ENCODE results near the gene PRTFDC1.
"Not testable (repeated sequence)": the region's sequence is repeated elsewhere in the genome, so short reads cannot be mapped to it uniquely, and the experiment has no call there.

PRTFDC1 gene

DNA sequence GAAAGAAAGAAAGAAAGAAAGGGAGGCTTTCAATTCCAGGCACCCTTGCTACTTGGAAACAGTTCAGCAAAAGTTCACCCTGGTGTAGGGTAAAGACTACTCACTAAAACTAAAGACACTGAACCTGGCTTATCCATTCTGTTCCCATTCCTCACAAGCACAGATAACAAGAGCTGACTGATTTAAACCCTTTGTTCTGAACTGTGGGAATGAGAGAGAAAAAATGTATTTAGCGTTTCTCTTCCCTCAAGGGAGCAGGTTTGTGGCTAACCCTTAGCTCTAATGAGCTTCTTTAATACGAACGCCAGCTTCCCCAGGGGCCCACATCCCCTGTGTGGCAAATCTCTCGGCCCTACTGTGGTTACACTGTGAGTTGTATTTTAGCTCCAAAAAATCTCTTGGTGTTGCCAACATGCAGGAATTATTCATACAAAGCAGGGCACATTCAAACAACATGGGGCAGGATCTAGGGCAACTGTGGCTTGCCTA lies 23.3 kb downstream of the PRTFDC1 start:
- no peak overlapping the region for H3K4me3 ChIP-seq (IDR thresholded peaks at IDR 0.05; ENCODE audit: insufficient read depth, low read depth, low read length)
- H3K36me3 ChIP-seq (ENCODE audit: insufficient read depth) = no peaks in the 10 kb centered on the region
- no peak overlapping the region for H3K4me2 ChIP-seq
- no peaks in the 10 kb centered on the region for H4K20me1 ChIP-seq (ENCODE audit: insufficient read depth)
- no peaks in the 10 kb centered on the region for H3K79me2 ChIP-seq (ENCODE audit: insufficient read depth, low read depth)
- H3K27ac ChIP-seq = no peak overlapping the region
- no peak overlapping the region for H3K9ac ChIP-seq
- H3K27me3 ChIP-seq (ENCODE audit: insufficient read depth, low read depth) = no peaks in the 10 kb centered on the region
- TF ChIP-seq, protein P1, sequence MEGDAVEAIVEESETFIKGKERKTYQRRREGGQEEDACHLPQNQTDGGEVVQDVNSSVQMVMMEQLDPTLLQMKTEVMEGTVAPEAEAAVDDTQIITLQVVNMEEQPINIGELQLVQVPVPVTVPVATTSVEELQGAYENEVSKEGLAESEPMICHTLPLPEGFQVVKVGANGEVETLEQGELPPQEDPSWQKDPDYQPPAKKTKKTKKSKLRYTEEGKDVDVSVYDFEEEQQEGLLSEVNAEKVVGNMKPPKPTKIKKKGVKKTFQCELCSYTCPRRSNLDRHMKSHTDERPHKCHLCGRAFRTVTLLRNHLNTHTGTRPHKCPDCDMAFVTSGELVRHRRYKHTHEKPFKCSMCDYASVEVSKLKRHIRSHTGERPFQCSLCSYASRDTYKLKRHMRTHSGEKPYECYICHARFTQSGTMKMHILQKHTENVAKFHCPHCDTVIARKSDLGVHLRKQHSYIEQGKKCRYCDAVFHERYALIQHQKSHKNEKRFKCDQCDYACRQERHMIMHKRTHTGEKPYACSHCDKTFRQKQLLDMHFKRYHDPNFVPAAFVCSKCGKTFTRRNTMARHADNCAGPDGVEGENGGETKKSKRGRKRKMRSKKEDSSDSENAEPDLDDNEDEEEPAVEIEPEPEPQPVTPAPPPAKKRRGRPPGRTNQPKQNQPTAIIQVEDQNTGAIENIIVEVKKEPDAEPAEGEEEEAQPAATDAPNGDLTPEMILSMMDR (conservative IDR thresholded peaks at IDR 0.05; ENCODE audit: low read depth, low read length) = no peak
- H3K4me1 ChIP-seq (ENCODE audit: low read depth, poor library complexity, severe bottlenecking) = peaks cover 2% of the 10 kb centered on the region
- H2AFZ ChIP-seq (ENCODE audit: low read depth) = no peak overlapping the region

DNA sequence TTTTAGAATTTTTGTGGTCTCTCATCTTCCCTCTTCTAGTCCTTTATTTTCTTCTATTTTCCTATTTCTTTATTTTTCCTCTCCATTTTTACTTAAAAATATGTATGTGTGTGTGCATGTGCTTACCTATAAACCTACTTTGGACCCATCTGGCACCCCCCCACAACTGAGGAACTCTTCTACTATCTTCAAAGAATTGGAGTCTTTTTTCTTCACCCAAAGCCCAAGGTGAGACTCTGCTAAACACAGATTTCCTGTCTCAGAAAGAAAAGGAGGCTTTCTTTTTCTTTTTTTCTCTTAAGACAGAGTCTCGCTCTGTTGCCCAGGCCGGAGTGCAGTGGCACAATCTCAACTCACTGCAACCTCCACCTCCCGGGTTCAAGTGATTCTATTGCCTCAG lies 24.2 kb downstream of the PRTFDC1 start:
- Histone ChIP-seq H3K4me3 (IDR thresholded peaks at IDR 0.05; ENCODE audit: insufficient read depth, low read depth, low read length) (no peak overlapping the region), H4K20me1 (ENCODE audit: insufficient read depth) (no peaks in the 10 kb centered on the region), H3K79me2 (ENCODE audit: insufficient read depth, low read depth) (no peaks in the 10 kb centered on the region), H3K4me2 (no peak overlapping the region), H2AFZ (ENCODE audit: low read depth) (no peak overlapping the region), H3K27ac (no peak overlapping the region), H3K27me3 (ENCODE audit: insufficient read depth, low read depth) (no peaks in the 10 kb centered on the region), H3K36me3 (ENCODE audit: insufficient read depth) (no peaks in the 10 kb centered on the region), H3K4me1 (ENCODE audit: low read depth, poor library complexity, severe bottlenecking) (peaks cover 2% of the 10 kb centered on the region), H3K9ac (no peak overlapping the region)
- TF ChIP-seq, protein P1 (conservative IDR thresholded peaks at IDR 0.05; ENCODE audit: low read depth, low read length) = no peak

DNA sequence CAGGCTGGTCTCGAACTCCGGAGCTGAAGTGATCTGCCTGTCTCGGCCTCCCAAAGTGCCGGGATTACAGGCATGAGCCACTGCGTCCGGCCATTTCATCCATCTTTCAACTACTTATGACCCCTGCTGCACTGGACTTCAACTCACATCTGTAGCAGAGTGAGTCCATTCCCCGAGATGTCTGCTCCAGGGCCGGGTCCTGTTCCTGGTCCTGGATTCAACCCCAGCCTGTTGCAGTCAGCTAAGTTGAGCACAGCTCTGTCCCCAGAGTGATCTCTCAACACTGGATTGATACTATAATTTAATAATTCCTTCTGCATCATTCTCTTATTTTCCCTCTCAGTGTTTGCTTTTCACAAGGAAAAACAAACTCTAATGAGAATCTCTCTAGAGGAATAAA lies 25.8 kb downstream of the PRTFDC1 start:
- Histone ChIP-seq H3K27ac (no peak overlapping the region), H4K20me1 (ENCODE audit: insufficient read depth) (no peaks in the 10 kb centered on the region), H2AFZ (ENCODE audit: low read depth) (no peak overlapping the region), H3K4me2 (no peak overlapping the region), H3K79me2 (ENCODE audit: insufficient read depth, low read depth) (no peaks in the 10 kb centered on the region), H3K36me3 (ENCODE audit: insufficient read depth) (no peaks in the 10 kb centered on the region), H3K4me3 (IDR thresholded peaks at IDR 0.05; ENCODE audit: insufficient read depth, low read depth, low read length) (no peak overlapping the region), H3K4me1 (ENCODE audit: low read depth, poor library complexity, severe bottlenecking) (peaks cover 5% of the 10 kb centered on the region), H3K27me3 (ENCODE audit: insufficient read depth, low read depth) (no peaks in the 10 kb centered on the region), H3K9ac (no peak overlapping the region)
- TF ChIP-seq, protein P1 (conservative IDR thresholded peaks at IDR 0.05; ENCODE audit: low read depth, low read length) = no peak

DNA sequence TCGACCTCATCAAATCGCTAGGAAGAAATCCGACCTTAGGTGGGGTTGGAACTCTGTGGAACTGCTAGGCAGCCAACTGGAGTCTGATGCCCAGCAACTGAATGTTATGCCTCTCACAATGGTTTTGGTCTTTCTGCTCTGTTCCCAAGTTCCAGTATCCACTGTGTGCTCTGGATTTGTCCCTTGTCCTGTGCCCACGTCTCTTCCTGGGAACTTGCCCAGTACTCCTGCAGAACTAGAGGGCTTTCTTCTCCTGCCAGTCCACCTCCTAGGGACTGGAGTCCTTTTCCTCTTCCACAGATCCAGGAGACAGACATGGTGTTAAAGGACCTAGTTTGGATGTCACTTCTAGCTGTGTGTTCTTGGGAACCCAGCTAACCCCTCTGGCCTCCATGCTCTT lies 26.6 kb downstream of the PRTFDC1 start:
- no peak overlapping the region for H3K27ac ChIP-seq
- H3K4me3 ChIP-seq (IDR thresholded peaks at IDR 0.05; ENCODE audit: insufficient read depth, low read depth, low read length) = no peak overlapping the region
- no peak overlapping the region for H2AFZ ChIP-seq (ENCODE audit: low read depth)
- H4K20me1 ChIP-seq (ENCODE audit: insufficient read depth) = no peaks in the 10 kb centered on the region
- peaks cover 12% of the 10 kb centered on the region for H3K4me1 ChIP-seq (ENCODE audit: low read depth, poor library complexity, severe bottlenecking)
- TF ChIP-seq, protein P1 (conservative IDR thresholded peaks at IDR 0.05; ENCODE audit: low read depth, low read length) = no peak
- no peaks in the 10 kb centered on the region for H3K27me3 ChIP-seq (ENCODE audit: insufficient read depth, low read depth)
- no peaks in the 10 kb centered on the region for H3K79me2 ChIP-seq (ENCODE audit: insufficient read depth, low read depth)
- H3K36me3 ChIP-seq (ENCODE audit: insufficient read depth) = no peaks in the 10 kb centered on the region
- H3K4me2 ChIP-seq = no peak overlapping the region
- H3K9ac ChIP-seq = no peak overlapping the region

DNA sequence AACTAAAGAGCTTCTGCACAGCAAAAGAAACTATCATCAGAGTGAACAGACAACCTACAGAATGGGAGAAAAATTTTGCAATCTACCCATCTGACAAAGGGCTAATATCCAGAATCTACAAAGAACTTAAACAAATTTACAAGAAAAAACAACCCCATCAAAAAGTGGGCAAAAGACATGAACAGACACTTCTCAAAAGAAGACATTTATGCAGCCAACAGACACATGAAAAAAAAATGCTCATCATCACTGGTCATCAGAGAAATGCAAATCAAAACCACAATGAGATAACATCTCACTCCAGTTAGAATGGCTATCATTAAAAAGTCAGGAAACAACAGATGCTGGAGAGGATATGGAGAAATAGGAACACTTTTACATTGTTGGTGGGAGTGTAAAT lies 27.9 kb downstream of the PRTFDC1 start:
- H3K36me3 ChIP-seq (ENCODE audit: insufficient read depth); H2AFZ ChIP-seq (ENCODE audit: low read depth); H4K20me1 ChIP-seq (ENCODE audit: insufficient read depth); H3K4me2 ChIP-seq; H3K9ac ChIP-seq; H3K79me2 ChIP-seq (ENCODE audit: insufficient read depth, low read depth); H3K27me3 ChIP-seq (ENCODE audit: insufficient read depth, low read depth); H3K27ac ChIP-seq; H3K4me3 ChIP-seq (IDR thresholded peaks at IDR 0.05; ENCODE audit: insufficient read depth, low read depth, low read length): not testable (repeated sequence)
- peaks cover 16% of the 10 kb centered on the region for H3K4me1 ChIP-seq (ENCODE audit: low read depth, poor library complexity, severe bottlenecking)

DNA sequence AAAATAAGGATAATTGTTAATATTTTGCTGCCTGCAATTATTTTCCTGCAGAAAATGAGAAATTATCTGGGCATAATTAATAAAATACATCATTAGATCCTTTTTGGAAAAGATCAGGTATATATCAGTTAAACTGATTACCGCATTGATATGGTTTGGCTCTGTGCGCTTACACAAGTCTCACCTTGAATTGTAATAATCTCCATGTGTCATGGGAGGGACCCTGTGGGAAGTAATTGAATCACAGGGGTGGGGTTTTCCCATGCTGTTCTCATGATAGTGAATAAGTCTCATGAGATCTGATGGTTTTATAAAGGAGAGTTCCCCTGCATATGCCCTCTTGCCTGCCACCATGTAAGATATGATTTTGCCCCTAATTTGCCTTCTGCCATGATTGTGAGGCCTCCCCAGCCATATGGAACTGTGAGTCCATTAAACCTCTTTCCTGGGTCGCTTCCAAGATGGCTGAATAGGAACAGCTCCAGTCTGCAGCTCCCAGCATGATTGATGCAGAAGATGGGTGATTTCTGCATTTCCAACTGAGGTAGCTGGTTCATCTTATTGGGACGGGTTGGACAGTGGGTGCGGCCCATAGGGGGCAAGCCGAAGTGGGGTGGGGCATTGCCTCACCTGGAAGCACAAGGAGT lies 30.1 kb downstream of the PRTFDC1 start:
- H3K4me1 ChIP-seq (ENCODE audit: low read depth, poor library complexity, severe bottlenecking) = peaks cover 16% of the 10 kb centered on the region
- H3K27ac ChIP-seq; H3K27me3 ChIP-seq (ENCODE audit: insufficient read depth, low read depth); H3K4me3 ChIP-seq (IDR thresholded peaks at IDR 0.05; ENCODE audit: insufficient read depth, low read depth, low read length); H3K36me3 ChIP-seq (ENCODE audit: insufficient read depth); H4K20me1 ChIP-seq (ENCODE audit: insufficient read depth); H3K4me2 ChIP-seq; H3K79me2 ChIP-seq (ENCODE audit: insufficient read depth, low read depth); H3K9ac ChIP-seq; H2AFZ ChIP-seq (ENCODE audit: low read depth): not testable (repeated sequence)

Measured in KMS-11 (cell line).